ENCODE results near the gene FAM20C. TPM values are rescaled to one million over a fixed set of nuclear protein-coding genes. Genes with fewer than 3 reads are reported as not detected.

The FAM20C gene
- total and polyA plus RNA-seq, 2 donors (not counting 3 experiments of a cell fraction or from before 2014, with no cell fraction given), result 14.2 to 34.5 TPM

DNA sequence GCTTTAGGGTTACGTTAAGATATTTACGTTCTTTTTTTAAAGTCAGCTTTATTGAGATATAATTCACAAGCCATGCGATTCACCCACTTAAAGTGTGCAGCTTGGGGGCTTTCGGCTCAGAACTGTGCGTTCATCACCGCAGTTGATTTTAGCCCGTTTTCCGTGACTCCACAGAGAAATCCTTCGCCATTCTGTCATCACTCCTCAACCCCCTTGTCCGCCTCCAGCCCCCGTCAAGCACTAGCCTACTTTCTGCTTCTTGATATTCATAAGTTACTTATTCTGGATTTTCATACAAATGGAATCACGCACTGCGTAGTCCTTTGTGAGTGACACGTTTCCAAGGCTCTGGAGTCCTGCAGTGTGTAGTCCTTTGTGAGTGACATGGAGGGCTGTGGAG lies 20.4 kb downstream of the FAM20C start:
- Histone ChIP-seq H3K79me2 (ENCODE audit: control insufficient read depth, insufficient read depth, low read length) (peaks cover 10% of the 10 kb centered on the region), H3K27me3 (ENCODE audit: control insufficient read depth in 2 of 2, insufficient read depth in 2 of 2, low read length in 2 of 2) (no peaks in the 10 kb centered on the region), H3K36me3 (ENCODE audit: control insufficient read depth in 2 of 2, extremely low read depth in 1 of 2, insufficient read depth in 2 of 2, low read length in 2 of 2) (no peaks in the 10 kb centered on the region), H3K9me3 (replicated peaks; ENCODE audit: control insufficient read depth, insufficient read depth, low read length) (no peaks in the 10 kb centered on the region), H3K4me2 (ENCODE audit: insufficient read depth, low read length) (no peak overlapping the region), H3K9me1 (replicated peaks; ENCODE audit: control insufficient read depth, extremely low read depth, insufficient read depth, low read length) (no peaks in the 10 kb centered on the region), H3K27ac (ENCODE audit: insufficient read depth, low read depth, low read length) (no peak overlapping the region), H3K4me1 (ENCODE audit: control insufficient read depth, extremely low read depth, insufficient read depth, low read length) (no peaks in the 10 kb centered on the region), H3K4me3 (replicated peaks in 1 of 3; ENCODE audit: insufficient read depth in 1 of 3, low read depth in 1 of 3, low read length in 3 of 3) (no peak overlapping the region), H4K20me1 (replicated peaks; ENCODE audit: control insufficient read depth, extremely low read depth, insufficient read depth, low read length) (no peaks in the 10 kb centered on the region), H3K9ac (replicated peaks; ENCODE audit: extremely low read depth, insufficient read depth, low read length) (no peak overlapping the region), H2AFZ (ENCODE audit: low read depth, low read length) (no peak overlapping the region)
- TF ChIP-seq MYC (IDR thresholded peaks at IDR 0.05; ENCODE audit: low read depth, low read length), result no peak
- no peak for TF ChIP-seq POLR2AphosphoS5 (IDR thresholded peaks at IDR 0.05; ENCODE audit: insufficient read depth, low read depth, low read length)
- TF ChIP-seq POLR2A (IDR thresholded peaks at IDR 0.05; ENCODE audit: low read depth, low read length), result no peak
- TF ChIP-seq EZH2 (IDR thresholded peaks at IDR 0.05; ENCODE audit: borderline replicate concordance, low read depth, low read length, severe bottlenecking), result no peak
- TF ChIP-seq, protein P1, sequence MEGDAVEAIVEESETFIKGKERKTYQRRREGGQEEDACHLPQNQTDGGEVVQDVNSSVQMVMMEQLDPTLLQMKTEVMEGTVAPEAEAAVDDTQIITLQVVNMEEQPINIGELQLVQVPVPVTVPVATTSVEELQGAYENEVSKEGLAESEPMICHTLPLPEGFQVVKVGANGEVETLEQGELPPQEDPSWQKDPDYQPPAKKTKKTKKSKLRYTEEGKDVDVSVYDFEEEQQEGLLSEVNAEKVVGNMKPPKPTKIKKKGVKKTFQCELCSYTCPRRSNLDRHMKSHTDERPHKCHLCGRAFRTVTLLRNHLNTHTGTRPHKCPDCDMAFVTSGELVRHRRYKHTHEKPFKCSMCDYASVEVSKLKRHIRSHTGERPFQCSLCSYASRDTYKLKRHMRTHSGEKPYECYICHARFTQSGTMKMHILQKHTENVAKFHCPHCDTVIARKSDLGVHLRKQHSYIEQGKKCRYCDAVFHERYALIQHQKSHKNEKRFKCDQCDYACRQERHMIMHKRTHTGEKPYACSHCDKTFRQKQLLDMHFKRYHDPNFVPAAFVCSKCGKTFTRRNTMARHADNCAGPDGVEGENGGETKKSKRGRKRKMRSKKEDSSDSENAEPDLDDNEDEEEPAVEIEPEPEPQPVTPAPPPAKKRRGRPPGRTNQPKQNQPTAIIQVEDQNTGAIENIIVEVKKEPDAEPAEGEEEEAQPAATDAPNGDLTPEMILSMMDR (IDR thresholded peaks at IDR 0.05; ENCODE audit: extremely low read depth in 1 of 2, insufficient read depth in 1 of 2, low read depth in 1 of 2, low read length in 2 of 2), result no peak
- no peak for TF ChIP-seq JUN (IDR thresholded peaks at IDR 0.05; ENCODE audit: borderline replicate concordance, insufficient read depth, insufficient read length, low read depth)
- no peak for TF ChIP-seq FOS (IDR thresholded peaks at IDR 0.05; ENCODE audit: borderline replicate concordance, insufficient read depth, low read length)
- TF ChIP-seq, protein P2, sequence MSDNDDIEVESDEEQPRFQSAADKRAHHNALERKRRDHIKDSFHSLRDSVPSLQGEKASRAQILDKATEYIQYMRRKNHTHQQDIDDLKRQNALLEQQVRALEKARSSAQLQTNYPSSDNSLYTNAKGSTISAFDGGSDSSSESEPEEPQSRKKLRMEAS (IDR thresholded peaks at IDR 0.05; ENCODE audit: insufficient read depth, insufficient read length), result no peak
- TF ChIP-seq GATA2 (IDR thresholded peaks at IDR 0.05; ENCODE audit: insufficient read depth, insufficient read length, low read depth, low read length), result no peak
- POLR2A ChIA-PET, result no interaction called here
- intact Hi-C loops (cut with micrococcal nuclease) (no loop called here), dilution Hi-C loops (cut with MboI; ENCODE audit: extremely low pct_ligation_motif_present, low sequenced_read_pairs) (no loop called here)
- DNase-seq (ENCODE audit: low read depth, low spot score) (no peak), FAIRE-seq (no peak)
- CTCF ChIA-PET, result no interaction called here
- BruUV-seq (replicated peaks), result no TSS peak
